ENCODE measurements around the gene FAM20A. TPM values are rescaled to one million over a fixed set of nuclear protein-coding genes. Genes with fewer than 3 reads are reported as not detected.

Gene FAM20A
- under 1 TPM in 1 of 2 donors, not detected in 1; 0.42 TPM for total RNA-seq
- 0 reads per million in 2 donors for total RNA-seq

DNA sequence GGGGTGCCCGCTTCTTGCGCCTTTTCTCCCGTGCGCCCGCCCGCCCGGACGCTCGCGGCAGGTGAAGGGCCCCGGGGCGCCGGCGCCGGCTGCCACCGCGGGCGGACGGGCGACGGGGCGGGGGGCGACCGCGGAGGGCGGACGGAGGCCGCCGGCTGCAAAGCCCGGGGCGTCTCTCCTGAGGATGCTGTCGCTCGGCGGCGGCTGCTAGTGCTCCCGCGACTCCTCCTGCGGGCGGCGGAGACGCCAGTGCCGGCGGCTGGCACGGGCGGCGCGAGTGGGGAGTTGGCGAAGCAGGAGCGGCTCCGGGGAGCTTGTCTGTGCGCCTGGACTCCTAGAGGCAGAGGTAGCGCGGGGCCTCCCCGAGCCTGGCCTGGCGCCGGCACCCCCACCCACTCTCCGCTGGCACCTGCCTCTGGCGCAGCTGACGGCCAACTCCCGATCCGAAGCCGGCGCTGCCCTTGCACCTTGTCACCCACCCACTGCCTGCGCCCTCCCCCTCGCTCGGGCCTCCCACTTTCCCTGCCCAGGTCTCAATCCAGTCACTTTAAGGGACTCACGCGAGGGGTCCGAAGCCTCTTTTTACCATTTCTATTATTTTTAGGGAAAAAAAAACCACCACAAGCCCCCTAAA lies at the start of gene FAM20A:
FAM20A (minus strand) TSS at position 437 of the 634 bp plus-strand sequence. CDS start 701 bp downstream, outside the sequence.
- peaks cover 5% of the 10 kb centered on the region for H3K36me3 Mint-ChIP-seq (ENCODE audit: low read depth)
- DNase-seq (no peak), ATAC-seq (peak; percentile 10)
- no peaks in the 10 kb centered on the region for H3K9me3 ChIP-seq (ENCODE audit: control insufficient read depth, low read length, poor library complexity, severe bottlenecking)
- peaks cover 68% of the 10 kb centered on the region for H3K27me3 Mint-ChIP-seq
- peak within 1 kb of the TSS; percentile 76 for H3K4me3 Mint-ChIP-seq
- H3K27ac Mint-ChIP-seq, result no peak within 1 kb of the TSS
- H3K4me1 Mint-ChIP-seq, result peaks cover 10% of the 10 kb centered on the region

DNA sequence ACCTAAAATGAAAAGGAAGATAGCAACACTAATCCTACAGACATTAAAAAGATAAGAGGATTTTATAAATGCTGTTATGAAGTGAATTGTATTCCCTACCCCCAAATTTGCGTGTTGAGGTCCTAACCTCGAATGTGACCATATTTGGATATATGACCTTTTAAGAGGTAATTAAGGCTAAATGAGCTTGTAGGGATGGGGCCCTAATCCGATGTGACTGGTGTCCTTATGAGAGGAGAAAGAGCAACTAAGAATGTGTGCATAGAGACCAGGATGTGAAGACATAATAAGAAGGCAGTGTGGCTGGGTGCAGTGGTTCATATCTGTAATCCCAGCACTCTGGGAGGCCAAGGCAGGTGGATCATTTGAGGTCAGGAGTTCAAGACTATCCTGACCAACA lies 48.2 kb upstream of the FAM20A start:
- Mint-ChIP-seq H3K36me3 (ENCODE audit: low read depth) (no peaks in the 10 kb centered on the region), H3K27me3 (peaks cover 13% of the 10 kb centered on the region), H3K4me1 (no peaks in the 10 kb centered on the region), H3K4me3 (no peak overlapping the region), H3K27ac (no peak overlapping the region)
- no peaks in the 10 kb centered on the region for H3K9me3 ChIP-seq (ENCODE audit: control insufficient read depth, low read length, poor library complexity, severe bottlenecking)
- ATAC-seq (no peak), DNase-seq (no peak)

DNA sequence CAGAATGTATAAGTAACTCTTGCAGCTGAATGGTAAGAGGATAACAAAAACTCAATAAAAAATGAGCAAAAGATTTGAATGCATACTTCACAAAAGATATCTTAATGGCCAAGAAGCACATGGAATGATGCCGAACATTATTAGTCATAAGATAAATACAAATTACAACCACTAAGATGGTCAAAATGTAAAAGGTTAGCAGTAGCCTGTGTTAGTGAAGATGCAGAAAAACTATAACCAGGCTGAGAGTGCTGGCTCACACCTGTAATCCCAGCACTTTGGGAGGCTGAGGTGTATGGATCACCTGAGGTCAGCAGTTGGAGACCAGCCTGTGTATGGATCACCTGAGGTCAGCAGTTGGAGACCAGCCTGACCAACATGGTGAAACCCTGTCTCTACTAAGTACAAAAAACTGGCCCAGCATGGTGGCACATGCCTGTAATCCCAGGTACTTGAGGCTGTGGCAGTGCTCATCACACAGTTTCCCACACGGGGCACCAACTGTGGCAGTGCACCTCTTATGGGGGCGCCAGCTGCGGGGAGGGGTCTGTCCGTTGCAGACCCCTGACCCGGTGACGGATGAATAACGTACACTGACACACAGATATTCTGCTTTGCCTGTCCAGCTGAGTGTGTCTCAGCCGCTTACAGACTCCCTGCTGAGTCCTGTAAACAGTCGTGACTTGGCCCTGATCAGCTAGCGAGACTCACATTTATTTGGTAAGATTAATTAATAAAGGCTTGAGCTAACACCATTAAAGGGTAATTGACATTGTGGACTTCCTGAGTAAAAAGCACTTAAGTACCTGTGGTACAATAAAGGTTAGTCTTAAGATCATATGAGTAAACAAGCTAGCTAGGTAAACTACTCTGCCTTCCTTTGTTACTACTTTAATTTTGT lies 45.7 kb upstream of the FAM20A start:
- no peaks in the 10 kb centered on the region for H3K36me3 Mint-ChIP-seq (ENCODE audit: low read depth)
- no peak overlapping the region for H3K27ac Mint-ChIP-seq
- H3K27me3 Mint-ChIP-seq, result peaks cover 32% of the 10 kb centered on the region
- H3K4me1 Mint-ChIP-seq, result no peaks in the 10 kb centered on the region
- no peak for ATAC-seq
- H3K9me3 ChIP-seq (ENCODE audit: control insufficient read depth, low read length, poor library complexity, severe bottlenecking), result no peaks in the 10 kb centered on the region
- no peak for DNase-seq
- no peak overlapping the region for H3K4me3 Mint-ChIP-seq

DNA sequence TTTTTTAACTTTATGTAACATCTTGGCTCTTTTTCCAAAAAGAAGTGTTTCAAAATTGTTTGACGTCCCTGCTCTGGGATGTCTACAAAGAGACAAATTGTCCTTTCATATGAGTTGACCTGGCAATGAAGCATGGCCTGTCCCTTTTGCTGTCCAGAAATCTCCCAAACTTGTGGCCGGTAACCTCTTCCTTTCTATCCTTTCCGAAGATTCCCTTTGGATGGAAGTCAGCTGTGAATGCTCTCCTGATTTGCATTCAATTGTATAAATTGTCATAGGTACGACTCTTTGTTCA lies 40.9 kb upstream of the FAM20A start:
- H3K27ac Mint-ChIP-seq, result no peak overlapping the region
- ATAC-seq, result no peak
- peaks cover 40% of the 10 kb centered on the region for H3K27me3 Mint-ChIP-seq

DNA sequence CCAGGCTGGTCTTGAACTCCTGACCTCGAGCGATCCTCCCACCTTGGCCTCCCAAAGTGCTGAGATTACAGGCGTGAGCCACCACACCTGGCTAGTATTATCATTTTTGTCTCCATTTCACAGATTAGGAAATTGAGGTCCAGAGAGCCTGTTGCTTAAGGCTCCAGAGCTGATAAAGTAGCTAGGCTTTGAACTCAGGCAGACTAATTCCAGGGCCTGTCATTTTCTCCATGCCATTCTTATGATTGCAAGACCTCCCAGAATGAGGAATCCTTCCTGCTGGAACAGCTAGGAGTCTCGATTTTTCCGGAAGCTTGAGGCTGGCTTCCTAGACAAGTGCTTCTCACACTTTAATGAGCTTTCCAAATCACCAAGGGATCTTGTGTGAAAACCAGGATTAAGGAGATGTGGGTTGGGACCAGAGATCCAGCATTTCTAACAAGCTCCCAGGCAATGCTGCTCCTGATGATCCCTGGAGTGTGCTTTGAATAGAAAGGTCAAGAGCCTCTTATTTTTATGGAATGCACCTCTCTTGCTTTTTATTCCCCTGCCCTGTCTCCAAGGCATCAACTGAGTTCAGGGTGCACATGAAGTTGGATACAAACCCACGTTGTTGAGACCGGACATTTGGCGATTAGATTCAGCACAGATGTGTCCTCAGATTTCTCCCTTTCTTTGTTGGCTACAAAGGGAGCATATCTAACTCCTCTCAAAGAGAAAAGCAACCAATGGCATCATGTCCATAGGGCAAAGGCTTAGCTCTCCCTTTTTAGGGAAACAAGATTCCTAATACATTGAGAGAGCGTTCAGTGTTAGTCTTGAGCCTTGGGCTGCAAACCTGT lies 40.3 kb upstream of the FAM20A start:
- Mint-ChIP-seq H3K4me3 (no peak overlapping the region), H3K27ac (no peak overlapping the region), H3K4me1 (no peaks in the 10 kb centered on the region), H3K36me3 (ENCODE audit: low read depth) (no peaks in the 10 kb centered on the region), H3K27me3 (peaks cover 46% of the 10 kb centered on the region)
- ATAC-seq (no peak), DNase-seq (no peak)
- no peaks in the 10 kb centered on the region for H3K9me3 ChIP-seq (ENCODE audit: control insufficient read depth, low read length, poor library complexity, severe bottlenecking)

More for the DNA sequence above, 40.9 kb upstream of the FAM20A start:
- no peak for DNase-seq
- no peaks in the 10 kb centered on the region for H3K9me3 ChIP-seq (ENCODE audit: control insufficient read depth, low read length, poor library complexity, severe bottlenecking)
- no peak overlapping the region for H3K4me3 Mint-ChIP-seq
- H3K36me3 Mint-ChIP-seq (ENCODE audit: low read depth), result no peaks in the 10 kb centered on the region
- no peaks in the 10 kb centered on the region for H3K4me1 Mint-ChIP-seq

DNA sequence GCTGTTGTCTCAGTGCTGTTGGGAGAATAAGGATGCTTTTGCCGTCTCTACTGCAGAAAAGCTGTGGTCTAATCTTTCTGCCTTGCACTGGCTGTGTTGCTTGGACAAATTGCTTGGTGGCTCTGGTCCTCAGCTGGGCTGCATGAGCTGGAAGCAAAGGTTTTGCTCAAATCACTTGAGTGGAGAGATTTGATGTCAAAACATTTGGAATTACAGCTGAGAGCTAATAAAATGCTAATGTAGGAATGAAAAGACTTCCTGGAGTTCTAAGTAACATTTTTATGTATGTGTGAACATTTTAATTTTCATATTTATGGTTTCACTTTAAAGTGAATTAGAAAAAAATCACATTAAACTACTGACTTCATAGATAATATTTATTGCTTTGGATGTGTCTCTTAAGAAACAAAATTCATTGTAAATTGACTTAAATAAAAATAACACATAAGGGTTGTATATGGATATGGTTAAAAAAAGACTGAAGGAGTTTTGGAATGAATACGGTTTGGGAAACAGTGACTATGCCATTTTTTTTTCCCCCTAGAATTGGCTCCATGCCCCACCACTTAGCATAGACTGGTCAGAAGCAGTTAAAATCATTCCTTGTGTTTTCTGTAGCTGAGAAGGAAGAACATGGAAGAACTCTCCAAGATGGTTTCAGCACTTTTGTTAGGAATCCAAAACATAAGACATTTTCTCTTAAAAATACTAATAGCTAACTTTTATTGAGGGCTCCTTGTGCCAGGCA lies 39.2 kb upstream of the FAM20A start:
- no peak overlapping the region for H3K27ac Mint-ChIP-seq
- no peak overlapping the region for H3K4me3 Mint-ChIP-seq
- H3K36me3 Mint-ChIP-seq (ENCODE audit: low read depth), result no peaks in the 10 kb centered on the region
- H3K9me3 ChIP-seq (ENCODE audit: control insufficient read depth, low read length, poor library complexity, severe bottlenecking), result no peaks in the 10 kb centered on the region
- DNase-seq (no peak), ATAC-seq (no peak)
- peaks cover 43% of the 10 kb centered on the region for H3K27me3 Mint-ChIP-seq
- no peaks in the 10 kb centered on the region for H3K4me1 Mint-ChIP-seq

DNA sequence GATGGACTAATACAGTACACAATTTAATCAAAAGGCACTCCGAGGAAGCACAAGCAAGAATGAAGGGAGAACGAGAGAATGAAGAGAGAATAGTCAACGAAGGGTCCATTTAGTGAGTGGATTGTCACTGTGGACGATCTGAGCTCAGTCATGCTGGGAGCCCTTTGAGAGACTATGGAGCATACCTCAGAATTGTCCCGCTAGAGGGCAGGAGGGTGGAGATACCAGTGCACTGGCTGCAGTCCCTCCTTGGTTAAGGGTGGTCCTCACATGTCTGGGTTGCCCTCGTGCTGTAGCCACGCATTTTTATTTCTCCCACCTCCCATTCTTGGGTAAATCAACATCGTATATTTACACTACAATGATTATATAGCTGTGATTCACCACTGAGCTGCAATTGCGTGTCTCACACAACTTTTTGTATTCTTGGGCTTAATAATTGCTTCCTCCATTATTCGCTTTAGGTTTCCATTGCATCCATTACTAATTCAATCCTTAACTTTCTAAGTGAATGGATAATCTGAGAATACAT lies 33.2 kb upstream of the FAM20A start:
- DNase-seq (no peak), ATAC-seq (no peak)
- Mint-ChIP-seq H3K36me3 (ENCODE audit: low read depth) (no peaks in the 10 kb centered on the region), H3K4me1 (no peaks in the 10 kb centered on the region), H3K4me3 (no peak overlapping the region), H3K27ac (no peak overlapping the region), H3K27me3 (peaks cover 17% of the 10 kb centered on the region)
- no peaks in the 10 kb centered on the region for H3K9me3 ChIP-seq (ENCODE audit: control insufficient read depth, low read length, poor library complexity, severe bottlenecking)

DNA sequence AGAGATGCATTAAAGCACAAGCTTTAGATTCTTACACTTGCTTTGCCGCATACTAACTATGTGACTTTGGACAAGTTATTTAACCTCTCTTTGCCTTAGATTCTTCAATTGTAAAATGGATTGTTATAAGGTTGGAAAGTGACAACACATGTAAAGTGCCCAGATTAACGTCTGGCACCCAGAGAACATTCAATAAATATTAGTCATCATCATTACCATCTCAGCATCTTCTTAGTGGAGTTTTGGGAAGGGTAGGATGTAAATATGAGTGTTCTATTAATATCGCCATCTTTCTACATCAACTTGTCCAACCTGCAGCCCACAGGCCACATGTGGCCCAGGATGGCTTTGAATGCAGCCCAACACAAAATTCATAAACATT lies 27.4 kb upstream of the FAM20A start:
- DNase-seq (no peak), ATAC-seq (no peak)
- no peak overlapping the region for H3K4me3 Mint-ChIP-seq
- no peak overlapping the region for H3K27ac Mint-ChIP-seq
- peaks cover 29% of the 10 kb centered on the region for H3K27me3 Mint-ChIP-seq
- peaks cover 2% of the 10 kb centered on the region for H3K36me3 Mint-ChIP-seq (ENCODE audit: low read depth)
- no peaks in the 10 kb centered on the region for H3K4me1 Mint-ChIP-seq
- no peaks in the 10 kb centered on the region for H3K9me3 ChIP-seq (ENCODE audit: control insufficient read depth, low read length, poor library complexity, severe bottlenecking)

DNA sequence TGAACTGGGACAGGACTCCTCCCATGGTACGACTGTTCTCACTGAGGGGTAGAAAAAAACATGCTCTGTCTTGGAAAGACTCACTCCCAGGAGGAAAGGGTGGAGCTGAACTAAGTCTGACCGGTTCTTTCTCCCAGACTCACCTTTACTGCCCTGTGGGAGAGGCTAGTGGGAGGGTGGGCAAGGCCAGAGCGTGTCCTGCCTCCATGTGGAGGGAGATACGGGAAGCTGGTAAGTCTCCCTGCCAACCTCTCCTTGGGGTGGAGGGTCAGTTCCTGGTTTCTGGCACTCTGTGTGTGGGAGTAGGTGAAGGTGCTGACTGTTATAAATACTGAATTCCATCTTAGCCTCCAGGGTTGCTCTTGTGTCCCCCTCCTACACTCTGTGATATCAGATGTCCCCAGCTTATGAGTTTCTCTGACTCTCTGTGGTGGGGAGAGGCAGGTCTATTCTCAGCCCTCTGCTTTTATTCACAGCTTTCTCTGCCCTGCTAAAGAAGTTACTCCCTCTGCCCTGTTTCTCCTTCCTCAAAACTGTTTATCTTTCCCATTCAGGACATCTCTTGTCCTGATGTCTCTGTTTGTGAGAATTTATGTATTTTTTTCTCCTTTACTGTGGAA lies 26.9 kb upstream of the FAM20A start:
- Mint-ChIP-seq H3K4me1 (no peaks in the 10 kb centered on the region), H3K27ac (no peak overlapping the region), H3K4me3 (no peak overlapping the region), H3K36me3 (ENCODE audit: low read depth) (peaks cover 2% of the 10 kb centered on the region), H3K27me3 (peaks cover 29% of the 10 kb centered on the region)
- ATAC-seq, result no peak
- no peaks in the 10 kb centered on the region for H3K9me3 ChIP-seq (ENCODE audit: control insufficient read depth, low read length, poor library complexity, severe bottlenecking)
- DNase-seq, result no peak

DNA sequence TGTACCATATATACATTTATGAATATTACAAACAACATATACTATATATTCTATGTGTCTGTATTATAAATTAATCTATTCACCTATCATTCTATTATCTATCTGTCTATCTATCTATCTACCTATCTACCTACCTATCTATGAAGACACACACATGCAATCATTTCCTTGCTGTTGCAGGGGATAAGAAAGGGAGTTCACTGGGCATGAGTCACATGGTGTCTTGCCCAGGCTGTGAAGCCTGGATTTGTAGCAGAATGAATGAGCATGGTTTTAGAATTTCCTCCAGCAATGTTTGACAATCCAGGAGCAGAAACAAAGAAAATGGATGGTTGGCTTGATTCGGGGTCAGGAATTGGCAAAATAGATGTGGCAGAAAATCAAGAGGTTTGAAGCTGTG lies 23.2 kb upstream of the FAM20A start:
- H3K4me1 Mint-ChIP-seq, result no peaks in the 10 kb centered on the region
- H3K36me3 Mint-ChIP-seq (ENCODE audit: low read depth), result peaks cover 7% of the 10 kb centered on the region
- no peak overlapping the region for H3K27ac Mint-ChIP-seq

DNA sequence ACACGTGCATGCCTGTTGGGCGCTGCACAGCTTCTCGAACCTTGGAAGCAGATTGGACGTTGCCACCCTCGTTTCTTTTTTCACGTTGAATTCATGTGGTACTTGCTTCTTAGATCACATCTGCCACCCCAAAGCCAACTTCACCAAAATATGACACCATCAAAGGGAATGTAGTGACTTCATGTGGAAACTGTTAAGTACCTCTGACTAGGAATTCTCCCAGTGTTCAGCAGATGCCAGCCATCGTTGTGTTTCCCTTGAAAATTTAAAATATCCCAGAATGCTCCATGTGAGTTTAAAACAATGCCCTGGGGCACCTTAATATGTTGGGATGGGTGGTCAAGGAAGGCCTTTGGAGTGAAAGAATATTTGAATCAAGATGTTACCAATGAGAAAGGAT lies 22.6 kb upstream of the FAM20A start:
- DNase-seq (no peak), ATAC-seq (no peak)
- Mint-ChIP-seq H3K4me1 (no peaks in the 10 kb centered on the region), H3K27me3 (peaks cover 23% of the 10 kb centered on the region), H3K27ac (no peak overlapping the region), H3K4me3 (no peak overlapping the region), H3K36me3 (ENCODE audit: low read depth) (peaks cover 7% of the 10 kb centered on the region)
- H3K9me3 ChIP-seq (ENCODE audit: control insufficient read depth, low read length, poor library complexity, severe bottlenecking), result no peaks in the 10 kb centered on the region

More for the DNA sequence above, 23.2 kb upstream of the FAM20A start:
- peaks cover 19% of the 10 kb centered on the region for H3K27me3 Mint-ChIP-seq
- no peaks in the 10 kb centered on the region for H3K9me3 ChIP-seq (ENCODE audit: control insufficient read depth, low read length, poor library complexity, severe bottlenecking)
- DNase-seq (no peak), ATAC-seq (no peak)
- no peak overlapping the region for H3K4me3 Mint-ChIP-seq

DNA sequence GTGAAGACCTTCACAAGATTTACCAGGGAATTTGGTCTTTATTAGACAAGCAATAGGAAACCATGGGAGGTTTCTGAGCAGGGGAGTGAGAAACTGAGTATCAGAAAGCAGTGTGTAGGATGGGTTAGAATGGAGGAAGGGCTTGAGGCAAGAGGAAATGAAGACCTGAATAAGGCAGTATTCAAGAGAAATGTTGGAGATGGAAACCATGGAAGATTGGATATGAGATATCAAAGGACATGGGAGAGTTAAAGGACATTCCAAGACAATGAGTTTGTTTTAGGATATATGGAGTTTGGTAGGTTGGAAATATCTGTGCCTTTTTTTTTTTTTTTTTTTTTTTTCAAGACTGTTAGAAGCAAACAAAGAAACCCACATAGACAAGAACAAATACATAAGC lies 21.3 kb upstream of the FAM20A start:
- H3K36me3 Mint-ChIP-seq (ENCODE audit: low read depth), result peaks cover 7% of the 10 kb centered on the region
- H3K4me1 Mint-ChIP-seq, result no peaks in the 10 kb centered on the region
- H3K9me3 ChIP-seq (ENCODE audit: control insufficient read depth, low read length, poor library complexity, severe bottlenecking), result no peaks in the 10 kb centered on the region
- H3K27me3 Mint-ChIP-seq, result peaks cover 22% of the 10 kb centered on the region
- DNase-seq (no peak), ATAC-seq (no peak)
- H3K4me3 Mint-ChIP-seq, result no peak overlapping the region
- no peak overlapping the region for H3K27ac Mint-ChIP-seq

Measured in T-helper 17 cell (primary cell).